Activated T-helper 1 cell treated with anti-CD3 and anti-CD28 coated beads, Interleukin-12 subunit alpha, Interleukin-12 subunit beta, Interleukin-2, Interleukin-4 antibody, amounts not matched to agents 30 ng/mL and 10 ng/mL and 1 ng/mL, durations not matched to agents 14 hours and 24 hours and 36 hours (primary cell): ENCODE results near the gene TMEM86A. TPM values are rescaled to one million over a fixed set of nuclear protein-coding genes. Genes with fewer than 3 reads are reported as not detected.
A peak's percentile ranks its signal among the peaks of the same experiment; 100 is the strongest.

Source experiments
- DNase-seq: peaks from one replicate; pipeline ENCODE4 v3.0.0; 2021; ENCODE audit warnings: low spot score
- H3K27ac Mint-ChIP-seq: one replicate; pipeline ENCODE4 v1.8.0; 2021; ENCODE audit warnings: mild to moderate bottlenecking, mixed read lengths
- H3K27me3 Mint-ChIP-seq: one replicate; pipeline ENCODE4 v1.8.0; 2022; ENCODE audit warnings: mild to moderate bottlenecking, moderate library complexity, mixed read lengths; ENCODE audit not compliant: insufficient read depth
- H3K36me3 Mint-ChIP-seq: one replicate; pipeline ENCODE4 v1.8.0; 2021; ENCODE audit warnings: low read depth, mixed read lengths
- H3K4me1 Mint-ChIP-seq: one replicate; pipeline ENCODE4 v1.8.0; 2021; ENCODE audit warnings: low read depth, mixed read lengths
- H3K4me3 Mint-ChIP-seq: one replicate; pipeline ENCODE4 v1.8.0; 2021; ENCODE audit warnings: mild to moderate bottlenecking, moderate library complexity, mixed read lengths
- H3K9me3 Mint-ChIP-seq: one replicate; pipeline ENCODE4 v1.8.0; 2021; ENCODE audit warnings: mixed read lengths
- intact Hi-C: fragments of 100-400 bp; cut with micrococcal nuclease; formaldehyde crosslinking; loops from one replicate; pipeline ENCODE4 v1.15.1; 2024
- total RNA-seq: library from RNA; stranded (reverse); gene quantifications from 2 replicates; pipeline ENCODE4 v1.2.3, GENCODE V29; 2022

The TMEM86A gene
- total RNA-seq, 1 donor from 2014 or later, result 0.52 TPM

DNA sequence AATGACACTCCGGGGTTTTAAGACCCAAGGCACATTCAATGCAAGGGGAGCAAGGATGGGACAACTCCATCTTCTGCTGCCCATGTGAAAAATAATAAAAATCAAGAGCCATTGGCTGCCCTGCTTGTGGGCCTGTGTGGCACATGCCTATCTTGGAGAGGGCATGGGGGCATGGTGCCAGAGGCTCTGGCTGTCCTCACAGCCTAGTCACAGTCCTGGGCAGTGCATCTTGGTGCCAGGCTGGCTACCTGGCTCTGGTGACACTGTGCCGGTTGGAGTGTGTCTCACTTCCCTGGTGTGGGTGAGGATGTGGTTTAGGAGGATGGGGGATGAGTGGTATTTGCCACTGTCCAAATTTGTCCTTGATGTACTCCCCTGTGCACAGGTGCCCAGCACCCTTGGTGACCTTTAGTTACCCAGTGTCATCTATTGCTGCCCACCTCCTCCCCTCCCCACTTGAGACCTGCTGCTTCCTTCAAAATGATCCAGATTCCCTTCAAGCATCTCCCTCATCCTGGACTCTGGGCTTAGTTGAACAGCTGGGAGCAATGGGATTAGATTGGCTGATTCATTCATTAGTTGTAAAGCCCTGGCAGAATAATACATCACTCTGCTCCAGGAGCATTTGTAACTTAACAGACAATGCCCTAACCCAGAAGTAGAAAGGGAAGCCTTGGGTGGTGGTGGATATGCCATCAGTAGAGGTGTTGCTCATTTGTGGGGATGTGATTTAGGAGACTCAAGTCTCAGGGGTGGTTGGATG lies 4.6 kb downstream of the TMEM86A start:
- DNase-seq, result no peak
- H3K4me1 Mint-ChIP-seq, result peaks cover 37% of the 10 kb centered on the region
- peaks cover 43% of the 10 kb centered on the region for H3K27me3 Mint-ChIP-seq
- no peak overlapping the region for H3K4me3 Mint-ChIP-seq
- H3K36me3 Mint-ChIP-seq, result peaks cover 2% of the 10 kb centered on the region
- no peaks in the 10 kb centered on the region for H3K9me3 Mint-ChIP-seq
- H3K27ac Mint-ChIP-seq, result no peak overlapping the region
- intact Hi-C loops, result no loop called here

DNA sequence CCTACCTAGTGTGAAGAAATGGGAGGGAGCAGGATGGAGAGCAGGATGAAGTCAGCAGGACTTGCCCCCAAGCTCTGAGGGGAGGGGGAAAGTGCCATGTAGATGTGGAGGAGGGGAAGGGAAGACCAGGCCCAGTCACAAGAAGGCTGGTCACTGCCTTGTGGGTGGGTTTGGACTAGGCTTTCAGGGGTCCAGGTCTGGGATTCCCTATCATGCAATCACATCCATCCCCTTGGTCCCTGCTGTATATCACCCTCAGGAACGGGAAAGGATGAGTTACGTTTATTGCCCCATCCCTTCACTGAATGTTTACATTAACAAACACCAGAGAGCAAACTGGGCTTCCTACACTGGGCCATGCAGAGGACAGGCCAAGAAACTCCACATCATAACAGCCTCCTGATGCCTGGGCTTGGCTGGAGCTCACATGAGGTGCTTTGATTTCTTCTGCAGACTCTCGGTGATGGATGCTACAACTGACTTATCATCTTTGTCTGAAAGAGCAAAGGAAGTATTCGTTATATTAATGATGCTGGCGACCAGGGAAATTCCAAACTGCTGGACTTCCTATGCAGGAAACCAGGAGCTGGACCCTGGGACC lies 5.6 kb downstream of the TMEM86A start:
- H3K27me3 Mint-ChIP-seq, result peaks cover 48% of the 10 kb centered on the region
- intact Hi-C loops, result no loop called here
- H3K9me3 Mint-ChIP-seq, result no peaks in the 10 kb centered on the region
- H3K27ac Mint-ChIP-seq, result no peak overlapping the region
- H3K4me3 Mint-ChIP-seq, result no peak overlapping the region
- H3K4me1 Mint-ChIP-seq, result peaks cover 34% of the 10 kb centered on the region
- peaks cover 2% of the 10 kb centered on the region for H3K36me3 Mint-ChIP-seq
- DNase-seq, result no peak

DNA sequence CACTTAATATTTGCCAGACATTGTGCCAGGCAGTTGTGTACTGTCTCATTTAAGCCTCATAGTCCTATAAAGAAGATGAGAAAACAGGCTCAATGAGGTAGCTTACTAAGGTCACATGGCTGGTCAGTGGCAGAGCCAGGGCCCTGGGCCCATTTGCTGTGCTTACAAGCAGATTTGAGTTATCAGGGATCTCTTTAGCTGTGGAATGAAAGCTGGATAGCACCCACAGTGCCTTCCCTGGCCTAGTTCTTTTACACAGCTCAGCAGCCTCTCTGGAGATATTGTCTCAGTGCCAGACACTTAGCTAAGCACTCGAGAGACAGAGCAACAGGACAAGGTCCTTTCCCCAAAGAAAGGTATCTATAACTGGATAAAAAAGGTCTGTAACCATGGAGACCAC lies 6.1 kb downstream of the TMEM86A start:
- H3K4me3 Mint-ChIP-seq, result peak overlapping the region; percentile 62
- no peak for DNase-seq
- peaks cover 2% of the 10 kb centered on the region for H3K36me3 Mint-ChIP-seq
- intact Hi-C loops, result no loop called here
- peaks cover 28% of the 10 kb centered on the region for H3K4me1 Mint-ChIP-seq
- H3K27me3 Mint-ChIP-seq, result peaks cover 45% of the 10 kb centered on the region
- H3K27ac Mint-ChIP-seq, result no peak overlapping the region
- H3K9me3 Mint-ChIP-seq, result no peaks in the 10 kb centered on the region

DNA sequence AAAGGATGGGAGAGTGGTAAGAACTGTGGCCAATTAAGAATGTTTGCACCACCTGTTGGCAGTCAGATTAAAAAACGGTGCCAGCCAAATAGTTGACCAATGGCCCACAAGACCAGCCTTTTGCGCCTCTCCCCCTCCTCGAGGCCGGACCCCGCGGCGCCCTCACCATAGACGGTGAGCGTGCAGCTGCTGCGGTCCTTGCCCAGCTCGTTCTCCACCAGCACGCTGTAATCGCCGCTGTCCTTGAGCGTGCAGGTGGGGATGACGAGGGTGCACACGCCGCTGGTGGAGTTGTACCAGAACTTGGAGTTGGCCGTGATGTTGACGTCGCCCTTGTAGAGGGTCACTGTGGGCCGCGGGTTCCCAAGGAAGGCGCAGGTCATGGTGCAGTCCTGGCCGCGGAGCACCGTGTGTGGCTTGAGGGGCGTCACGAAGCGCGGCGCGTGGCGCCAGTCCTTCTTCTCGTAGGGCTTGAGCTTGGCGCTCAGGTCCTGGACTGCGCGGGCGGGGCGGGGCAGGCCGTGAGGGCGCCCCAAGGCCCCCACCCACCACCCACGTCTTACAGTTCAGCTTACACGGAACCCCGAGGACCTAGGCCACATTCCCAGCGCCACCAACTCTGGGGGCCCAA lies 7.2 kb downstream of the TMEM86A start:
- no peak for DNase-seq
- H3K4me3 Mint-ChIP-seq, result peak overlapping the region; percentile 41
- H3K27ac Mint-ChIP-seq, result no peak overlapping the region
- H3K27me3 Mint-ChIP-seq, result peaks cover 40% of the 10 kb centered on the region
- no peaks in the 10 kb centered on the region for H3K9me3 Mint-ChIP-seq
- peaks cover 22% of the 10 kb centered on the region for H3K4me1 Mint-ChIP-seq
- H3K36me3 Mint-ChIP-seq, result peaks cover 2% of the 10 kb centered on the region
- intact Hi-C loops, result no loop called here

DNA sequence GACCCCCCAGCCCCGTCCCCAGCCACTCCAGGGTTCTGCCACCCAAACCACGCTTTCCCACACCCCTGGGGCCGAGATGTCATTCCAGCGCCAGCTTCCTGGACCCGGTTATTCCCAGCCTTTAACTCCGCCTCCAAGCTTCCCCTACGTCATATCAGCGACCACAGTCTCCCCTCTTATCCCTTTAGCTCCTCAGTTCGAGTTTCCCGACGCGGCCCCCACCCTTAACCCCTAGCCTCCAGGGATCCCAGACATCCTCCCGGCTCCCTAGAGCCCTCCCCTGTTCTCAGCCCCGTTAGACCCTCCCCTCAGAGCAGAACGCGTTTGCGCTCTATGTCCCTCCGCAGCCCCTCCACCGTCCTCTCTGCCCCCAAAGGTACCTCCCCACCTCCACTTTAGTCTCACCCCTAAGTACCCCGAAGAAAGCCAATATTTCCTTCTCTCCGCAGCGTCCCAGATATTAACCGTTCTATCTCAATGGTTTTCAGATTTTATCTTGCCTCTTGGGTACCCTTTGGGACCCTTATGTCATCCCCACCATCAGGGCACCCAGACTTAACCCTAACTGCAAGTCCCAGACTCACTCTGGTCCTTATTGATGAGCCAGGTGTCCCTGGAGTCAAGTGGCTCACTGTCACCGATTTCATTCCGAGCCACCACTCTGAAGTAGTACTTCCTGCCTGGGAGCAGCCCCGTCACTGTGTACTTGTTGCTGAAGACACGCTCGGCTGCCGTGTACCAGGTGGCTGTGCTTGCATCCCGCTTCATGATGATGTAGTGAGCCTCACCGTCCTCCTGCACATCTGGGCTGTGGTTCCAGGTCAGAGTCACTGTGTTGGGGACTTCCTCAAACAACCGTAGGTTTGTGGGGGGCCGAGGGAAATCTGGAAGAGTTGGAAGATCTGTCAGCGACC lies 8.0 kb downstream of the TMEM86A start:
- peaks cover 34% of the 10 kb centered on the region for H3K27me3 Mint-ChIP-seq
- H3K4me3 Mint-ChIP-seq, result peak overlapping the region; percentile 88
- peak; percentile 37 for DNase-seq
- intact Hi-C loops, result no loop called here
- no peaks in the 10 kb centered on the region for H3K9me3 Mint-ChIP-seq
- H3K27ac Mint-ChIP-seq, result peak overlapping the region; percentile 10
- H3K36me3 Mint-ChIP-seq, result peaks cover 2% of the 10 kb centered on the region
- peaks cover 22% of the 10 kb centered on the region for H3K4me1 Mint-ChIP-seq

DNA sequence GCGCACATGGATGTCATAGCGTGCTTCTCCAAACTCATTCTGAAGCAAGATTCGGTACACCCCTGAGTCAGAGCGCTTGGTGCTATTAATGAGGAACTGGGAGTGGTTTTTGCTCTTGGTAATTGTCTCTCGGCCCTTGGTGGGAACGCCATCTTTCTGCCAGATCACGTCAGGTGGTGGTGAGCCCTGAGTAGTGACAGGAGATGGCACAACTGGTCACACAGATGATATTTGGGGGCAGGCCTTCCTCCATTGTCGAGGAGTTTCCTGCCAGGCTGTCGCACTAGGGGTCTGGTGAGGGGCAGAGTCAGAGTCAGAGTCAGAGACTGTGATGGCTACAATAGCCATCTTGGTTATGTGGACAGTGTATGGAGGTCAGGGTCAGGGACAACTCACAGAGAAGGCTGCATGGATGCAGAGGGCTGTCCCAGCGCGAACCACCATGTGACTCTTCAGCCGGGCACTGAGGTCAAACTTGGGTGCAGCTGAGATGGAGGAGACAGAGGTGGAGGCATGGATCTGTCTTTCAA lies 9.3 kb downstream of the TMEM86A start:
- Mint-ChIP-seq H3K36me3 (peaks cover 2% of the 10 kb centered on the region), H3K4me1 (peaks cover 22% of the 10 kb centered on the region), H3K9me3 (no peaks in the 10 kb centered on the region), H3K27ac (no peak overlapping the region), H3K4me3 (no peak overlapping the region), H3K27me3 (peaks cover 34% of the 10 kb centered on the region)
- DNase-seq, result no peak
- intact Hi-C loops, result no loop called here

DNA sequence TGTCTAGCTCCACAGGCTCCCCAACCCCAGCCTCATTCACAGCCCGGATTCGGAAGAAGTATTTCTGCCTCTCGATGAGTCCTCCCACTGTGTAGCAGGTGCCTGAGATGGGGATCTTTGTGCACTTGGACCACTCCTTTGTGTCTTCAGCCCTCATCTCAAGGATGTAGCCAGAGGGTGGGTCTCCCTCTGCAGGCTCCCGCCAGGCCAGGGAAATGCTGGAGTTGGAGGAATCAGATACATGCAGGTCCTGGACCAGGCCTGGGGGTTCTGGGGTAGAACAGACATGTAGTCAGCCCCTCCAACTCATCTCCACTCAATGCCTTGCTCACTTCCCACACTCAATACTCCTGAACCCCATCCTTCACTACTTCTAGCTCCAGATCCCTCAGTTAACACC lies 10.8 kb downstream of the TMEM86A start:
- intact Hi-C loops, result no loop called here
- H3K27me3 Mint-ChIP-seq, result peaks cover 34% of the 10 kb centered on the region
- no peak overlapping the region for H3K27ac Mint-ChIP-seq
- H3K4me1 Mint-ChIP-seq, result peaks cover 22% of the 10 kb centered on the region
- no peak overlapping the region for H3K4me3 Mint-ChIP-seq
- no peak for DNase-seq
- H3K36me3 Mint-ChIP-seq, result peaks cover 2% of the 10 kb centered on the region
- H3K9me3 Mint-ChIP-seq, result no peaks in the 10 kb centered on the region

DNA sequence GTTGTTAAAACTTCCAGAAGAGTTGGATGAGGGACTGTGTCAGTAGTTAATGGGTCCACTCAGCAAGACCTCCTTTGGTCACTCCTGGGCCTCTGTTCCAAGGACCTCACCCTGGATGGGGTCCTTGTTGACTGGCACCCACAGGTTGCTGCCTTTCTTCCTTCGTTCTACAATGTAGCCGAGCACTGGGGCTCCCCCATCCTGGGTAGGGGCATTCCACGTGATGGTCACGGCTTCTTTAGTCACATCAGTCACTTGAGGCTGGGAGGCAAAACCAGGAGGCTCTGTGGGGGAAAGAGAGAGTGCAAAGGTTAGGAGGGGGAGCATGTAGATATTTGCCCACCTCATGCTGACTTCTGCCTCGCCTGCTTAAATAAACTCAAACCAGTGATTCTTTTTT lies 12.0 kb downstream of the TMEM86A start:
- no peak for DNase-seq
- Mint-ChIP-seq H3K4me3 (no peak overlapping the region), H3K27me3 (peaks cover 27% of the 10 kb centered on the region), H3K27ac (no peak overlapping the region), H3K36me3 (no peaks in the 10 kb centered on the region), H3K4me1 (peaks cover 12% of the 10 kb centered on the region), H3K9me3 (no peaks in the 10 kb centered on the region)
- intact Hi-C loops, result no loop called here

DNA sequence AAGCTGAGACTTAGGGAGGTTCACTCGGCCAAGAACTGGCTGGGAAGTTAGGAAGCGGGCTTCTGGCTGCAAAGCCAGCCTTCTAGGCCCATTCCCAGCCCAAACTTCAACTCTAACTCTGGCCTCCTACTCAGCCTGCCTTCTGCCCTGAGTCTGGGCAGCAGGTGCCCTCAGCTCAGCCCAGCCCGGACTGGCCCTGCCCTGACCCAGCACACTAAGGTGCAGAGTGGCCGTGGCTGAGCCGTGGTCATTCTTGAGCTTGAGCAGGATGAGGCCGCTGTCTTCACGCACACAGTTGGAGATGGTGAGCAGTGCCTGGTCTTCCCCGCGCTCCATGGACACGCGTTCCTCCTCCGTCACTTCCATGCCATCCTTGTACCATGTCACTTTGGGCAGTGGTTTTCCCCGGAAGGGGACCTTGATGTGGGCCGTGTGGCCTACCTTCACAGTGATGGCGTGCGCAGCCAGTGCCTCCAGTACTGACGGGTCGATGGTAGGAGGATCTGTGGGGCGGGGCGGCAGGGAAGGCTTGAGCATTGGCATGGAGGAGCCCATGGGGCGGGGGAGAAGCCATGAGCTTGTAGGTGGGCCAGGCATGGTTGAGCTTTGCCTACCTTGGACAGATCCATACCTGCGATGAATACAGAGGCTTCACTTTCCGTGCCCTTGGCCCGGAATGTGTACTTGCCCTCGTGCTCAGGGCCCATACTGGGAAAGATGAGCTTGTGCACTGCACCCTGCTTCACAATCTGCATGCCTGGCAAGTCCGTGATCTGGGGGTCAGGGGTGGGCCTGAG lies 15.3 kb downstream of the TMEM86A start:
- Mint-ChIP-seq H3K4me1 (no peaks in the 10 kb centered on the region), H3K9me3 (no peaks in the 10 kb centered on the region), H3K4me3 (no peak overlapping the region), H3K27me3 (peaks cover 20% of the 10 kb centered on the region), H3K27ac (no peak overlapping the region), H3K36me3 (no peaks in the 10 kb centered on the region)
- intact Hi-C loops, result no loop called here
- DNase-seq, result no peak

DNA sequence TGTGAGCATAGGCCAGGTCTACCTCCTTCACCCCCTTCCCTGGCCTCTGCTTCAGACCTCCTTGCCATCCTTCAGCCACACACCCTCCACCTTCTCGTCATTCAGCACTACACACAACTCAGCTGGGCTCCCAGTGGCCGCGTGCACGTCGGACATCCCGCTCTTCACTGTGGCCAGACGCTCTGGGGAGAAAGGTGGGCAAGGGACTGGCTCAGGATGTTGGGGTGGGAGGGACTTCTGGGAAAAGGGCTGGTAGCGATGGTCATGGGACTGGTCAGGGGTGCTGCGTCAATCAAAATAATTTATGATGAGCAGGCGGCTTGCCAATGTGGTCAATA lies 15.8 kb downstream of the TMEM86A start:
- Mint-ChIP-seq H3K36me3 (no peaks in the 10 kb centered on the region), H3K27ac (no peak overlapping the region), H3K27me3 (peaks cover 18% of the 10 kb centered on the region), H3K4me3 (no peak overlapping the region), H3K4me1 (no peaks in the 10 kb centered on the region), H3K9me3 (no peaks in the 10 kb centered on the region)
- intact Hi-C loops, result no loop called here
- DNase-seq, result no peak

DNA sequence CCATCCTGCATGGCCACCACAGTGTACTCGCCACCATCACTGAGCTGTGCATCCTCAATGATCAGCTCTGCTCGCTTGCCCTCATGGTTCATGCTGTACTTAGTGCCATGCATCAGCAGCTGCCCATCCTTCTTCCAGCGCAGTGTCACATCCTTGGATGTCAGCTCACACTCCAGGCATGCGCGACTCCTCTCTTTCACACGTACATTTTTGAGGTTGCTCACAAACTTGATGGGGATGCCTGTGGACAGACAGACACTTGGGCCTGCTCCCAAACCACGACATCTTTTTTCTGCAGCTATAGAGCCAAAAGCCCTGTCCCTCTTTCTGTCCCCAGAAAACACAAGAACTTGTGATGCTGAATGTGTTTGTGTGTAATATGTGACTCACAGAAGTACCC lies 16.9 kb downstream of the TMEM86A start:
- H3K9me3 Mint-ChIP-seq, result no peaks in the 10 kb centered on the region
- peaks cover 6% of the 10 kb centered on the region for H3K4me1 Mint-ChIP-seq
- peaks cover 17% of the 10 kb centered on the region for H3K27me3 Mint-ChIP-seq
- no peaks in the 10 kb centered on the region for H3K36me3 Mint-ChIP-seq
- no peak for DNase-seq
- intact Hi-C loops, result no loop called here
- no peak overlapping the region for H3K4me3 Mint-ChIP-seq
- no peak overlapping the region for H3K27ac Mint-ChIP-seq
